Spleen (tissue), 11 donors: ENCODE results near the gene DAZAP2. TPM values are rescaled to one million over a fixed set of nuclear protein-coding genes. Genes with fewer than 3 reads are reported as not detected.
"Not testable (repeated sequence)": the region's sequence is repeated elsewhere in the genome, so short reads cannot be mapped to it uniquely, and the experiment has no call there.

ENCODE experiments used
- DNase-seq: peaks from one replicate; pipeline ENCODE4 v3.0.0-alpha.2; 2020
- H3K27ac ChIP-seq, 8 donors: fragments of 200-600 bp; sonication (generic) in 7 of 8; 1 replicate in 4 of 8; 2 replicates in 4 of 8; pipeline versions ENCODE4 v1.5.0 to v1.8.0; 2016 to 2021; ENCODE audit warnings: inconsistent platforms in 4 of 8, mild to moderate bottlenecking in 4 of 8, moderate library complexity in 1 of 8
- H3K27me3 ChIP-seq, 7 donors: fragments of 200-600 bp; sonication (generic) in 6 of 7; replicated peaks in 1 of 7; 1 replicate in 4 of 7; 2 replicates in 3 of 7; pipeline versions ENCODE4 v1.5.0 to v1.8.0; 2016 to 2021; ENCODE audit warnings: inconsistent platforms in 3 of 7, mild to moderate bottlenecking in 1 of 7
- H3K36me3 ChIP-seq, 6 donors: fragments of 200-600 bp; sonication (generic) in 5 of 6; 1 replicate in 4 of 6; 2 replicates in 2 of 6; pipeline versions ENCODE4 v1.5.0 to v1.8.0; 2016 to 2021; ENCODE audit warnings: inconsistent platforms in 2 of 6
- H3K4me1 ChIP-seq, 6 donors: fragments of 200-600 bp; sonication (generic) in 5 of 6; 1 replicate in 3 of 6; 2 replicates in 3 of 6; pipeline versions ENCODE4 v1.5.0 to v1.8.0; 2016 to 2021; ENCODE audit warnings: inconsistent platforms in 3 of 6
- H3K4me3 ChIP-seq, 8 donors: fragments of 200-600 bp; sonication (generic) in 7 of 8; 1 replicate in 4 of 8; 2 replicates in 4 of 8; pipeline versions ENCODE4 v1.5.0 to v1.8.0; 2016 to 2021; ENCODE audit warnings: inconsistent platforms in 4 of 8, mild to moderate bottlenecking in 4 of 8, moderate library complexity in 2 of 8
- H3K9me3 ChIP-seq, 8 donors: fragments of 200-600 bp; sonication (generic) in 7 of 8; 1 replicate in 4 of 8; 2 replicates in 4 of 8; pipeline versions ENCODE4 v1.5.0 to v1.8.0; 2016 to 2021; ENCODE audit warnings: inconsistent platforms in 4 of 8
- POLR2A ChIP-seq, 3 donors: fragments of 450-650 bp; IDR thresholded peaks; one replicate each; pipeline ENCODE4 v1.5.1; 2017; ENCODE audit warnings: antibody characterized with exemption in 3 of 3, mild to moderate bottlenecking in 1 of 3
- POLR2AphosphoS5 ChIP-seq, 3 donors: sonication (generic); formaldehyde crosslinking; IDR thresholded peaks; one replicate each; pipeline ENCODE4 v1.5.1; 2017; ENCODE audit warnings: antibody characterized with exemption in 3 of 3
- WGBS, 5 donors: extraction: QIAGEN DNeasy Blood & Tissue Kit in 3 of 5; methylation state at CpG; one replicate each; pipeline versions ENCODE4 v1.1.5 to v1.1.7; 2013 to 2018; 5-methylcytosine and 5-hydroxymethylcytosine counted together
- intact Hi-C: fragments of 100-400 bp; cut with DNase I; formaldehyde crosslinking; loops from one replicate; pipeline ENCODE4 v1.15.0; 2023; ENCODE audit warnings: low total_unique reads
- polyA plus RNA-seq, 3 donors: library from polyadenylated mRNA; stranded (reverse); fragments of 200-250 nt; gene quantifications; one replicate each; pipeline ENCODE4 v1.2.1, GENCODE V29; 2013
- total RNA-seq, 7 donors: library from RNA; depleted of rRNA in 3 of 7; stranded (reverse); fragments of >200 nt in 3 of 7; fragmentation: NEBNext Ultra II Directional in 4 of 7; extraction: Animal tissue kit (Norgen Biotek cat#: 25700) in 4 of 7; gene quantifications; one replicate each; pipeline versions ENCODE4 v1.1.0 to v1.2.1, GENCODE V29; 2016 to 2021
- TF ChIP-seq, protein P1 (sequence below), 11 experiments: fragments of 200-600 bp in 7 of 11; fragments of 450-650 bp in 4 of 11; sonication (generic) in 4 of 11; IDR thresholded peaks in 8 of 11; conservative IDR thresholded peaks in 3 of 11; 1 replicate in 7 of 11; 2 replicates in 4 of 11; pipeline versions ENCODE4 v1.4.0 to v1.8.0; 2016 to 2021; ENCODE audit warnings: antibody characterized with exemption in 11 of 11, inconsistent platforms in 4 of 11, mild to moderate bottlenecking in 1 of 11
- donor health status: healthy with polysubstance abuse.
- donor health status: DM: no; HTN: no; CAD: no; lungs with moderate emphysema.
- donor health status: DM: no; HTN: no; CAD: no.
- donor health status: Bipolar disorder and iron deficiency.
- donor health status: healthy.
- donor health status: DM: no; HTN: no; CAD: no.
- donor health status: DM: yes; HTN: yes; CAD: no.

The DAZAP2 gene
- total and polyA plus RNA-seq, 10 donors: 181 to 493 (median 292) TPM

DNA sequence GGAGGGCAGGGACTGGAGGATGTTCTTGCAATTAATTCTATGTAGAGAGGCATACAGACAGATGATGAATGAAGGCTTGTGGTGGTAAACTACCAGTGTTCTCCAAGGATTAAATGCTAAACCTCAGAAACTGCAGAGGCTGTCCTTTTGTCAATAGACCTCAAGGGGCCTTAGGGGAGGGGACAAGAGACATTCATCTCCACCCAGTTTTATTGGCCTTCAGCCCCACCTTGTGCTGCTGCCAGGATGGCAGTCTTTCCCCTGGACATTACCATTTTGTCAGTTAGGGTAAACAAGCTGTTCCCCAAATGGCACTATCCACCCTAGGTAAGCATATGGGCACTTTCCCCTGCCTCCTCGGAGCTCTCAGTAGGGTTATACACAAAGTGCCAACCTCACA is 36.5 kb downstream of the DAZAP2 start:
- WGBS, 5 donors: 83 to 100% (median 96%) methylated on average over 1 of the region's 1 CpG
- H3K4me1 ChIP-seq: peaks cover 0 to 14% (median 9%) of the 10 kb centered on the region in 6 donors
- no peak for DNase-seq
- no peaks in the 10 kb centered on the region for H3K9me3 ChIP-seq
- no peak for TF ChIP-seq POLR2A (IDR thresholded peaks at IDR 0.05)
- TF ChIP-seq, protein P1, sequence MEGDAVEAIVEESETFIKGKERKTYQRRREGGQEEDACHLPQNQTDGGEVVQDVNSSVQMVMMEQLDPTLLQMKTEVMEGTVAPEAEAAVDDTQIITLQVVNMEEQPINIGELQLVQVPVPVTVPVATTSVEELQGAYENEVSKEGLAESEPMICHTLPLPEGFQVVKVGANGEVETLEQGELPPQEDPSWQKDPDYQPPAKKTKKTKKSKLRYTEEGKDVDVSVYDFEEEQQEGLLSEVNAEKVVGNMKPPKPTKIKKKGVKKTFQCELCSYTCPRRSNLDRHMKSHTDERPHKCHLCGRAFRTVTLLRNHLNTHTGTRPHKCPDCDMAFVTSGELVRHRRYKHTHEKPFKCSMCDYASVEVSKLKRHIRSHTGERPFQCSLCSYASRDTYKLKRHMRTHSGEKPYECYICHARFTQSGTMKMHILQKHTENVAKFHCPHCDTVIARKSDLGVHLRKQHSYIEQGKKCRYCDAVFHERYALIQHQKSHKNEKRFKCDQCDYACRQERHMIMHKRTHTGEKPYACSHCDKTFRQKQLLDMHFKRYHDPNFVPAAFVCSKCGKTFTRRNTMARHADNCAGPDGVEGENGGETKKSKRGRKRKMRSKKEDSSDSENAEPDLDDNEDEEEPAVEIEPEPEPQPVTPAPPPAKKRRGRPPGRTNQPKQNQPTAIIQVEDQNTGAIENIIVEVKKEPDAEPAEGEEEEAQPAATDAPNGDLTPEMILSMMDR (IDR thresholded peaks at IDR 0.05 in 8 of 11, conservative IDR thresholded peaks at IDR 0.05 in 3 of 11): no peak
- no peak for TF ChIP-seq POLR2AphosphoS5 (IDR thresholded peaks at IDR 0.05)
- peaks cover 0 to 4% (median 0%) of the 10 kb centered on the region in 7 donors for H3K27me3 ChIP-seq
- H3K36me3 ChIP-seq: peaks cover 0 to 3% (median 0%) of the 10 kb centered on the region in 6 donors
- intact Hi-C loops: no loop called here
- H3K4me3 ChIP-seq: no peak overlapping the region
- H3K27ac ChIP-seq: no peak overlapping the region

DNA sequence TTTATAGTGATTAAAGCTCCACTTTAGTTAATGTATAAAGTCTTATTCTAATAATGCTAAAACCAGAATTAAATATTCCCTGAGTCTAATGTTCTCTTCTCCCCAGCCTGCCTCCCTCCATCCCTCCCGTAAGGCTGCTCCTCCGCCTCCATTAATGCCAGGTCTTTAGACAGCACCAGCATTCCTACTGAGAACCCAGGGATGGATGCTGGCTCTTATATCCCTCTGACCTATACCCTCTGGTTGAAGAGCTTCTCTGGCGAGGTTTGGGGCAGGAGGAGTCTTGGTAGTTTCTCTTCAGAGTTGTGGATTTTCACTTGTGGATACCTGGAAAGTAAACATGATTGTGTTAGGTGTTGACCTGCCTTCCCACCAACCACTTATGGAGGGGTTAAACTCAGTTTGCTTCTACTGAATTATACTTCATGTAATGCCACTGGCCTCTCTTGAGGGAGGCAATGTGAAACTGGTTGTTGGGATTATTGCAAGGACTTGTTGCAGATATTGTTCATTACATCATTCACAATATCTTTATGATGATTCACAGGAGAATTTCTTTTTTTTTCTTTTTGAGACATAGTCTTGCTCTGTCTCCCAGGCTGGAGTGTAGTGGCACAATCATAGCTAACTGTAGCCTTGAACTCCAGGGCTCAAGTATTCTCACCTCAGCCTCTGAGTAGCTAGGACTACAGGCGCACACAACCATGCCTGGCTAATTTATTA is 42.7 kb downstream of the DAZAP2 start:
- TF ChIP-seq, protein P1 (IDR thresholded peaks at IDR 0.05 in 8 of 11, conservative IDR thresholded peaks at IDR 0.05 in 3 of 11): no peak
- TF ChIP-seq POLR2A (IDR thresholded peaks at IDR 0.05) (no peak), POLR2AphosphoS5 (IDR thresholded peaks at IDR 0.05) (no peak)
- H3K4me1 ChIP-seq: peaks cover 0 to 9% (median 0%) of the 10 kb centered on the region in 6 donors
- H3K9me3 ChIP-seq: no peaks in the 10 kb centered on the region
- peaks cover 0 to 65% (median 33%) of the 10 kb centered on the region in 6 donors for H3K36me3 ChIP-seq
- no peak overlapping the region for H3K4me3 ChIP-seq
- no peaks in the 10 kb centered on the region for H3K27me3 ChIP-seq
- WGBS, 5 donors: 86 to 95% (median 93%) methylated on average over 4 of the region's 4 CpGs
- no peak for DNase-seq
- H3K27ac ChIP-seq: no peak overlapping the region
- intact Hi-C loops: no loop called here

DNA sequence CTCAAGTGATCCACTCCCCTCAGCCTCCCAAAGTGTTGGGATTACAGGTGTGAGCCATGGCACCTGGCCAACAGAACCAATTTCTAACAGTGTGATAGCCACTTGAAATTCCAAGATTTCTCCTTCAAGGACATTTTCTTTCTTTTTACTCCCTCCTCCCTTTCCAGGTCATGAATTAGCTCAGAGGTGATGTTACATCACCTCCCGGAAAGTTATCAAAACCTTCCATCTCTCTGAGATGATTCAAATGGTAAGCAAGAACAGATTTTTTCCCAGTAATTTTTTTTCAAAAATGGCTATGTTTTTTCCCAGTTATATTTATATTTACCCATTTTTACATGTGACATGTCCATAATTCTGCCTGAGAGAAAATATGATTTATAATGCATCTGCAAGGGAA is 47.2 kb downstream of the DAZAP2 start:
- Histone ChIP-seq H3K27ac (no peak overlapping the region), H3K27me3 (no peaks in the 10 kb centered on the region), H3K4me3 (no peak overlapping the region), H3K9me3 (no peaks in the 10 kb centered on the region), H3K36me3 (peaks cover 0 to 100% (median 54%) of the 10 kb centered on the region in 6 donors), H3K4me1 (peaks cover 0 to under 1% (median 0%) of the 10 kb centered on the region in 6 donors)
- WGBS, 5 donors: 88 to 100% (median 93%) methylated on average over 1 of the region's 1 CpG
- TF ChIP-seq, protein P1 (IDR thresholded peaks at IDR 0.05 in 8 of 11, conservative IDR thresholded peaks at IDR 0.05 in 3 of 11): no peak
- TF ChIP-seq POLR2A (IDR thresholded peaks at IDR 0.05): no peak
- TF ChIP-seq POLR2AphosphoS5 (IDR thresholded peaks at IDR 0.05): no peak
- intact Hi-C loops: no loop called here
- DNase-seq: no peak

DNA sequence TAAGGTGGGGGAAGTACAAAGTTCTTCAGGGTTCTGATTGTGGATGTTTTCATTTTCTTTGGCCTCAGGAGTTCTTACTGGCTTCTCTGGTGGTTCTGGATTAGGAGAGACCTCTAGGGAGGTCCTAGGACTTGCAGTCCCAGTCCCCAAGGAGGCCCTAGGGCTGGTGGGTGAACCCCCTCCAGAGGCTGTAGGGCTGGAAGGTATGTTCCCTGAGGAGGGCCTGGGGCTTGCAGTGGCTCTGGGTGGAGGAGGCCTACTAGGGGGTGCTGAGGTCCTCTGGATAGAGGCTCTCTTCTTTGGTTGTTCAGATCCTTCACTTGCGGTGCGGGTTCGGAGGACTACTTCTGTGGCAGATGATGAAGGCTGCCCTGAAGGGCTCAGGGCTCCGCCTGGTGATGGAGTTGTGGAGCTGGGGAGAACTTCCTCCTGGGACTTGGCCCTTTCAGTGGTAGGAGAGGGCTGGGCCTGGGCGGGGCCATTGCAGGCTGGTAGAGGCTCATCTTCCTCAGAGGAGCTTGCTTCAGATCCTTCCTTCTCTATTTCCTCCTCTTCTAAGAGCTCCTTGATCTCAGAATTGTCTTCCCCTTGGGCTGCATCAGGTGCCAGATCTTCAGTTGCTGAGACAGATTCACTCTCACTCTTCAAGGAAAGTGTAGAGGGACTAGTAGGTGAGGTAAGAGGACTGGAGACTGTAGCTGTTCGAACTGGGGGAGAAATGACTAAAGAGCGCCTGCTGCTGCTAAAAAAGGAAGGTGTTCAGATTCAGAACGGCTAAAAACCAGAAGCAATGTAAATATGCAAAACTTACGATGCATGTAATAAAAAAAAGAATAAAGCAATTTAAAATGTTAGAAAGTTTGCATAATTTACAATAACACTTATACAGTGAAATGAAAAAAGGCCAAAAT is 53.2 kb downstream of the DAZAP2 start:
- intact Hi-C loops, H3K27me3 ChIP-seq, H3K4me3 ChIP-seq, H3K9me3 ChIP-seq: not testable (repeated sequence)
- peaks cover 0 to 24% (median 8%) of the 10 kb centered on the region in 6 donors for H3K4me1 ChIP-seq
- H3K27ac ChIP-seq: peak overlapping the region in 6 of 8 donors; percentile 26 to 77 (median 46)
- H3K36me3 ChIP-seq: peaks cover 0 to 100% (median 53%) of the 10 kb centered on the region in 6 donors
- DNase-seq: peak; percentile 91
- 56 to 72% (median 66%) methylated on average over 7 to 9 of the region's 9 CpGs for WGBS, 5 donors

Other genes starting within 250 kb of the DAZAP2 start
- 10 to 100 TPM; 37.0 to 54.4 (median 42.6) TPM for gene SLC11A2, start 212.4 kb upstream of the DAZAP2 start, total RNA-seq
- 10 to 100 TPM in 2 of 3 donors, 1 to 10 TPM in 1; 7.7 to 11.1 (median 10.6) TPM for gene SLC11A2, start 212.4 kb upstream of the DAZAP2 start, polyA plus RNA-seq
- 10 to 100 TPM; 51.4 to 85.2 (median 66.3) TPM for gene LETMD1, start 190.5 kb upstream of the DAZAP2 start, total RNA-seq
- 10 to 100 TPM; 54.3 to 63.8 (median 54.6) TPM for gene LETMD1, start 190.5 kb upstream of the DAZAP2 start, polyA plus RNA-seq
- gene CSRNP2, start 155.2 kb upstream of the DAZAP2 start, total RNA-seq: 10 to 100 TPM; 17.9 to 41.8 (median 26.2) TPM
- gene CSRNP2, start 155.2 kb upstream of the DAZAP2 start, polyA plus RNA-seq: 1 to 10 TPM; 3.7 to 7.1 (median 5.0) TPM
- 10 to 100 TPM; 17.9 to 33.1 (median 24.8) TPM for gene TFCP2, start 65.7 kb upstream of the DAZAP2 start, total RNA-seq
- 10 to 100 TPM; 10.2 to 13.8 (median 10.9) TPM for gene TFCP2, start 65.7 kb upstream of the DAZAP2 start, polyA plus RNA-seq
- gene POU6F1, start 20.8 kb upstream of the DAZAP2 start, total RNA-seq: 10 to 100 TPM; 17.1 to 27.1 (median 20.5) TPM
- gene POU6F1, start 20.8 kb upstream of the DAZAP2 start, polyA plus RNA-seq: 10 to 100 TPM in 2 of 3 donors, 1 to 10 TPM in 1; 3.9 to 14.7 (median 10.0) TPM
- 10 to 100 TPM in 5 of 7 donors, 1 to 10 TPM in 2; 8.6 to 18.1 (median 13.4) TPM for gene SMAGP, start 31.6 kb downstream of the DAZAP2 start, total RNA-seq
- 10 to 100 TPM in 1 of 3 donors, 1 to 10 TPM in 2; 8.2 to 10.8 (median 9.5) TPM for gene SMAGP, start 31.6 kb downstream of the DAZAP2 start, polyA plus RNA-seq
- 100 to 1,000 TPM in 3 of 7 donors, 10 to 100 TPM in 4; 71.5 to 116 (median 92.1) TPM for gene BIN2, start 85.3 kb downstream of the DAZAP2 start, total RNA-seq
- 10 to 100 TPM; 23.3 to 28.6 (median 24.7) TPM for gene BIN2, start 85.3 kb downstream of the DAZAP2 start, polyA plus RNA-seq
- not detected for gene CELA1, start 107.9 kb downstream of the DAZAP2 start, total RNA-seq
- under 1 TPM in 1 of 3 donors, not detected in 2; 0.21 TPM for gene CELA1, start 107.9 kb downstream of the DAZAP2 start, polyA plus RNA-seq
- gene GALNT6, start 152.6 kb downstream of the DAZAP2 start, total RNA-seq: 10 to 100 TPM; 15.6 to 29.4 (median 21.7) TPM
- 1 to 10 TPM; 5.8 to 8.5 (median 6.8) TPM for gene GALNT6, start 152.6 kb downstream of the DAZAP2 start, polyA plus RNA-seq
- 1 to 10 TPM; 4.3 to 9.7 (median 5.7) TPM for gene SLC4A8, start 186.0 kb downstream of the DAZAP2 start, total RNA-seq
- gene SLC4A8, start 186.0 kb downstream of the DAZAP2 start, polyA plus RNA-seq: 1 to 10 TPM in 2 of 3 donors, under 1 TPM in 1; 0.88 to 1.8 (median 1.4) TPM